Ramos (cell line): Measurements from ENCODE around the gene SLC13A4.
"Not testable (repeated sequence)": the region's sequence is repeated elsewhere in the genome, so short reads cannot be mapped to it uniquely, and the experiment has no call there.

Experiments
- in situ Hi-C: fragments of 300-500 bp; cut with MboI; formaldehyde crosslinking; loops from one replicate; pipeline ENCODE4 v1.14.3; 2022; ENCODE audit warnings: low sequenced_read_pairs; ENCODE audit not compliant: unreplicated experiment

SLC13A4 gene

DNA sequence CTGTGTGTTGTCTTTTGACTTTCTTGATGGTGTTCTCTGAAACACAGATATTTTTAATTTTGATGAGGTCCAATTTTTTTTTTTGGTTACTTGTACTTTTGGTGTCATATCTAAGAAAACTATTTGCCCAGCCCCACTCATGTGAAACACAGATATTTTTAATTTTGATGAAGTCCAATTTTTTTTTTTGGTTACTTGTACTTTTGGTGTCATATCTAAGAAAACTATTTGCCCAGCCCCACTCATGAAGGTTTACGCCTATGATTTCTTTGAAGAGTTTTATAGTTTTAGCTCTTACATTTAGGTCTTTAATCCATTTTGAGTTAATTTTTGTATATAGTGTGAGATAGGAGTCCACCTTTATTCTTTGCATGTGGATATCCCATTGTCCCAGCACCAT lies 60.4 kb downstream of the SLC13A4 start:
- in situ Hi-C loops: not testable (repeated sequence)

- in situ Hi-C loops: no loop called here
Measured at GRCh38 chr7:135666846-135667245, 61.1 kb downstream of the SLC13A4 start.

- in situ Hi-C loops: no loop called here
Measured at GRCh38 chr7:135666156-135666555, 61.8 kb downstream of the SLC13A4 start.

DNA sequence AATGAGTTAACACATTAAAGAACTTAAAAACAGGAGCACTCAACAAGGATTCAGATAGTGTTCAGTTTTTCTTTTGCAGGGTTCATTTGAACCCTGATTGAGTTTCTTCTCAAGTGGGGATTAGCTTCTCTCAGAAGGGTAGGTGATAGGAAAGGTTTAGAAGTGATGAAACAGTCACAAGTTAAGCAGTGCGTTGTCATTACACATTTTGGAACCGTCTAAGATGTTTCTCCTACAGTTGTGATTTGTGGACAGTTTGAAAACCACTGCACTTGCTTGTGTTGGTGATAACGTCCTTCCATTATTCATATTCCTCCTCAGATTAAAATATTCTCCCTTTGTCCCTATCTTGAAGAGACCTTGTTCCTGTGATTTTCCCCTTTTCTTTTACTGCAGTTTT lies 62.9 kb downstream of the SLC13A4 start:
- in situ Hi-C loops: no loop called here

- in situ Hi-C loops: no loop called here
Measured at GRCh38 chr7:135664046-135664589, 63.9 kb downstream of the SLC13A4 start.

DNA sequence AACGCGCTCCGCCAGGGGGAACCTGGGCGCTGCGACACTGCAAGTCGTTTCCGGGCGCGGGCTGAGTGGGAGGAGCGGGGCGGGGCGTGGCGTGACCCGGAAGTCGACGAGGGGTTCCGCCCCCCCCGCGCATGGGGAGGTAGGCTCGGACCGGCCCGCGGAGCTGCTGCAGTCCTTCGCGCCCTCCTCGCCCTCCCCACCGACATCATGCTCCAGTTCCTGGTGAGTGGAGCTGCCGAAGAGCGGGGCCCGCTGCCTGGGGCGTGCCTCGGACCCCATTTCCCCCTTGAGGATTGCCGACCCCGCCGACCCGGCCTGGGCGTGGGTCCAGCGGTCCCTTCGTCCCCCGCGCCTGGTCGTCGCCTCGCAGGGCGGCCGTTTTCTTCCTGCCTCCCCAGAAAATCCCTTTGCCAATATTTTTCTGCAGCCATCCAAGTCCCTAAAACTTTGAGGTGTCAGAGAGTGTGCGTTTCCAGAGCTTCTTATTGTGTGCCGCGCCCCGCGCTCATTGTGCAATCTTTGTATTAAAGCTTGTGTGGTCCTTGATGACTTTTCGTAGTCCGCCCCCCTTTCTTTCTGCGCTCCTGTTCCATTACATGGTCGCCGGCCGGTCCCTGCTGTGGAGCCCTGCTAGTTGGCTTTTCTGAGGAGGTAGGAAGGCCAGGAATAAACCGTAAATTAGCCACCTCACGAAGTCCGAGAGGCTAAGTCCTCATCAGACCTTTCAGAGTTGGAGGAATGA lies 65.4 kb downstream of the SLC13A4 start, which contains the start of gene STMP1:
STMP1 (plus strand) TSS at position 142 of the 742 bp plus-strand sequence.
- in situ Hi-C loops: no loop called here

GRCh38 chr7:135662123-135662372 lies 65.9 kb downstream of the SLC13A4 start:
- in situ Hi-C loops: no loop called here

GRCh38 chr7:135661311-135662122 lies 66.5 kb downstream of the SLC13A4 start:
- in situ Hi-C loops: no loop called here

- in situ Hi-C loops: no loop called here
Measured at GRCh38 chr7:135659159-135659846, 68.7 kb downstream of the SLC13A4 start.

- in situ Hi-C loops: no loop called here
Measured at GRCh38 chr7:135658564-135658963, 69.4 kb downstream of the SLC13A4 start.

GRCh38 chr7:135653340-135654080 lies 74.5 kb downstream of the SLC13A4 start:
- in situ Hi-C loops: no loop called here

DNA sequence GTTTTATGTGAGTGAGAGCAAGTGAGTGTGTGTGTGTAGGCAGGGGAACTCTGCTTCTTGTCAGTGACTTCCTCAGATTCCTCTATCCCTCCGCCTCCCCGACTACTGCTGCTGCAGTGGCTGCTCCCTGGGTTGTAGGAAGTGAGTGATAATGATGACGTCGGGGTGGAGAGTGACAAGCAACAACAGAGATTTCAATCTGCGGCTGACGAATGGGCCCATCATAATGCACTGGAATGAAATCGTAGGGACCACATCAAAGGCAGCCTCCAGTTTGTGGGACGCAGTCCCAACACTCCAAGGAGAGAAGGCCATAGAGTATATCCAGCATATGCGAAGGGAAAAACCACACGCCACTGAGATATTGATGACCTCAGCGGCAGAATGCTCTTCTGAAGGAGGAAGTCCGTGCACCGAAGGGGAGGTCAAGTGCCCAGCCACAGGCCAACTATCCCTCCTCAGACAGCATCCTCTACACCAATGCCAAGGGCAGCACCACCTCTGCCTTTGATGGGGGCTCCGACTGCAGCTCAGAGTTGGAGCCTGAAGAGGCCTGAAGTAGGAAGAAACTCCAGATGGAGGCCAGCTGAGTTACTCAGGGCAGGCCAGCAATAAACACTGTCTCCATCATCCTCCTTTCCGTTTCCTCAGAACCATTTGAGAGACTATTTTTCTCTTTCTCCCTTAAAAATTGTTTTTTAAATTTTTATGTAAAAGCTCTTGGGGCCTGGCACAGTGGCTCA lies 77.0 kb downstream of the SLC13A4 start:
- in situ Hi-C loops: no loop called here

DNA sequence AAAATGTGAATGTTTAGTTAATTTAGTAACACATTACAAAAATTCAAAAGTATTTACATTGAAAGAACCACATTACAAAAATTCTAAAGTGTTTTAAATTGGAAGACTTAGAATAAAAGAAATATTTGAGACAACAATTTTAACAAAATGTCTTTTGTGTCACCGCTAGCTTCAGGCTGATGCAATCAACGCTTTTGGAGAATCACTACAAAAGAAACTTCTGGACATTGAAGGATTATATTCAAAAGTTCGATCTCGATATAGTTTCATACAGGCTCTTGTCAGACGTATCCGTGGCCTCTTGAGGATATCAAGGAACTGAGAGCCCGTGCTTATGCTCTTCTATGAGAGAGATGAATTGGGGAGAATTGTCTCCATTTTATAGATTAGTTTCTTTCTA lies 79.8 kb downstream of the SLC13A4 start:
- in situ Hi-C loops: loop anchor here (10.0 kb wide), 1 partner anchor 363 kb away; no protein-coding TSS in a partner anchor

GRCh38 chr7:135647755-135648154 lies 80.2 kb downstream of the SLC13A4 start:
- in situ Hi-C loops: loop anchor here (10.0 kb wide), 1 partner anchor 363 kb away; no protein-coding TSS in a partner anchor

DNA sequence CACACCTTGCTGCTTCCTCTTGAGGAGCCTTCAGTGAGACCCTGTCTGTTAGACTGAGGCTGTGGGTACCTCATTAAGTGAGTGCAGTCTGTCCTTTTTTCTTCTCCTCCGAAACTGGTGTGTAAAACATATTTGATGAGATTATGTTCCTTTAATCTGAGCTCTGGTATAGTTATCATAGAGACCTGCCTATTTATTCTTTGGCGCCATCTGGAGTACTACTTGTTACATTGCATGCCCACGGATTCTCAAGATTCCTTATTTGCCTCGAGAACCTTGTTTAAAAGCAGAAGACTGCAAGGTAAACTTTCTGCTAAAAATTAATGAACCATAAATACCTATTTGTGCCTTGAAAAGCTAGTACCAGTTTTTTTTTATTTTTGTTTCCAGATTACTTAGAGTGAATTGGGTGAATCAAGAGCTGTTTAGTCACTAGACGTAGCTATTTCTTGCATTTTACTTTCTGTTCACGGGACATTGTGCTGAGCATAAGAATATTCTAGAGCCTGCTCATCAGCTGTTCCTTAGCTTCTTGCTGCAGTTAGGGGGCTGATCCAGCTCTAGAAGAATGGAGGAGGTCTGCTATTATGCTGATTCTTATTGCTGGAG lies 82.6 kb downstream of the SLC13A4 start:
- in situ Hi-C loops: loop anchor here (10.0 kb wide), 1 partner anchor 361 kb away; no protein-coding TSS in a partner anchor

DNA sequence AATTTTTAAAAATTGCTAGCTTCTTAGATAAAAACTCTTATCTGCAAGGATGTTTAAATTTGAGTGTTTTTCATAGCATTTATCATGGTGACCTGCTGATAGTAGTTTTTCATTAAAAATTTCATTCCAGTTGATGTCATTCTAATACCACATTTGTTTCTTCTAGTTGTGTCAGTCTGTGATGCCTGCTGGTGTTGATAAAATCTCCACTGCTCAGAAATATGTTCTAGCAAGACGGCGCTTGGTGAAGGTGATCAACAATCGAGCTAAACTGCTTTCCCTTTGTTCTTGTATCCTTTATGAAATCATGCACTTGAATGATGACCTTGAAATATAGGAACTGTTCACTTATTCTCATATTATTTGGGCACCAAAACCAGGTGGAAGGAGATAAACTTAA lies 83.3 kb downstream of the SLC13A4 start:
- in situ Hi-C loops: loop anchor here (10.0 kb wide), 1 partner anchor 360 kb away; no protein-coding TSS in a partner anchor

DNA sequence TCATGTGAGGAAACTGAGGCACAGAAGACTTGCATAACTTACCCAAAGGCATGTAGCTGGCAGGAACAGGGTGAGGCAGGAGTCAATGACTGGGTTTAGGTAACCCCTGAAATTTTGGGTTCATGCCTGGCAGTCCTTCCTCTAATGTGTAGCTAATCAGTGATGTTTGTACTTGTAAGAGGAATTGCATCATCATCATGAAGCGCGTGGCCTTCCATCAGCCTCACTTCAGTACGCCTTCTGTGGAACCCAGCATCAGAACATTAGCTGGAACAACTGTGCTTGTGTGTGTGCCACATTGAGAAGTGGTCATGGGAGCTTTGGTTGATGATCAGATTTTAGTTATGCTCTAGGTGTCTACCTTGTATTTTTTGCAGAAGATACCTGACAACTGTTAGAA lies 83.8 kb downstream of the SLC13A4 start:
- in situ Hi-C loops: loop anchor here (10.0 kb wide), 1 partner anchor 359 kb away; no protein-coding TSS in a partner anchor

DNA sequence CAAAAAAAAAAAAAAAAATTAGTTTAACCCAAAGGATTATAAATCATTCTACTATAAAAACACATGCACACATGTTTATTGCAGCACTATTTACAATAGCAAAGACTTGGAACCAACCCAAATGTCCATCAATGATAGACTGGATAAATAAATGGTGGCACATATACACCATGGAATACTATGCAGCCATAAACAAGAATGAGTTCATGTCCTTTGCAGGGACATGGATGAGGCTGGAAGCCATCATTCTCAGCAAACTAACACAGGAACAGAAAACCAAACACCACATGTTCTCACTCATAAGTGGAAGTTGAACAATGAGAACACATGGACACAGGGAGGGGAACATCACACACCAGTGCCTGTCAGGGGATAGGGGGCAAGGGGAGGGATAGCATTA lies 88.3 kb downstream of the SLC13A4 start:
- in situ Hi-C loops: loop anchor here (10.0 kb wide), 1 partner anchor 355 kb away; no protein-coding TSS in a partner anchor
